ENCODE data around the gene IPO13.

DNA sequence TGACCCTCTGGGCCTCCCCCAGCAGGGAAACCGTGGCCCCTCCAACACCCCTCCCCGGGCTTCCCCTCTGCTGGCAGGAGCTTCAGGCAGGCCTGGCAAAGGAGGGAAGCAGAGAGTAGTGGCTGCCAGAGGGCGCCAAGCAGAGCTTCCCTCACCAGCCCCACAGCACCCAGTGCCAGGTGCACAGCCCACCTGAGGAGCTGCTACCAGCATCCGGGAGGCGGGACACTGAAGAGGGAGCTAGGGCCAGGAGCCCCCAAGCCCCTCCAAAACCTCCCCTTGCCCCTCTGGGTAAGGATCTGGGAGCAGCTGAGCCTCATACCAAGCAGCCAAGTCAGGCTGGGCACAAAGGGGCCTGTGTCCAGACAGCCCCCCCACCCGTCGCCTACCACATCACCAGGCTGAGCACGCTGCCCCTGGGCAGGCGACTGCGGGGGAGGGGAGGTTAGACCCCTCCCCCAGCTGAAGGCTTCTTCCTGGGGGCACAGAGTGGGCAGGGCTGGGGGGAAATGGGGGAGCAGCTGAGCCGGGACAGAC, 64.3 kb downstream of the IPO13 start:
- TF ChIP-seq, protein P1, sequence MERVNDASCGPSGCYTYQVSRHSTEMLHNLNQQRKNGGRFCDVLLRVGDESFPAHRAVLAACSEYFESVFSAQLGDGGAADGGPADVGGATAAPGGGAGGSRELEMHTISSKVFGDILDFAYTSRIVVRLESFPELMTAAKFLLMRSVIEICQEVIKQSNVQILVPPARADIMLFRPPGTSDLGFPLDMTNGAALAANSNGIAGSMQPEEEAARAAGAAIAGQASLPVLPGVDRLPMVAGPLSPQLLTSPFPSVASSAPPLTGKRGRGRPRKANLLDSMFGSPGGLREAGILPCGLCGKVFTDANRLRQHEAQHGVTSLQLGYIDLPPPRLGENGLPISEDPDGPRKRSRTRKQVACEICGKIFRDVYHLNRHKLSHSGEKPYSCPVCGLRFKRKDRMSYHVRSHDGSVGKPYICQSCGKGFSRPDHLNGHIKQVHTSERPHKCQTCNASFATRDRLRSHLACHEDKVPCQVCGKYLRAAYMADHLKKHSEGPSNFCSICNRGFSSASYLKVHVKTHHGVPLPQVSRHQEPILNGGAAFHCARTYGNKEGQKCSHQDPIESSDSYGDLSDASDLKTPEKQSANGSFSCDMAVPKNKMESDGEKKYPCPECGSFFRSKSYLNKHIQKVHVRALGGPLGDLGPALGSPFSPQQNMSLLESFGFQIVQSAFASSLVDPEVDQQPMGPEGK (CRISPR knock-in tag; IDR thresholded peaks at IDR 0.05; ENCODE audit: borderline replicate concordance) = no peak
- no peak for TF ChIP-seq TCF4 (CRISPR knock-in tag; IDR thresholded peaks at IDR 0.05; ENCODE audit: borderline replicate concordance)
